Measurements from ENCODE around the gene UQCR10.

DNA sequence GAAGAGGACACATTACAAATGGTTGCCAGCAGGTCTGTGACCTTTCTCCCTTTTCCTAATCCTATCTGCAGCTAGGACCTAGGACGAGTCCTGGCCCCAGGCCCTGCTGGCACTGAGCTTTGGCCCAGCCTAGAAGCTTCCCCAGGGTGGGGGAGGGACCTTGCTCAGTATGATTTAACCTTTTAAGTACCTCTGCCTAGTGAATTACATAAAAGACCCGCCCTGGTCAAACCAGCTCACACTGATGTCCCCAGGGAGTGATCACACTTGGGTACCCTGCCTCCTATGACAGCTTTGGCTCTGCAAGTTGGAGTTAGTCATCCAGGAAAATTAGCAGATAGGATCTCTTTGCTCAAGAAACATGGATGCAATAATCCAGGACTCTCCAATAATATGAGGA lies 49.0 kb downstream of the UQCR10 start:
- TF ChIP-seq, protein P1, sequence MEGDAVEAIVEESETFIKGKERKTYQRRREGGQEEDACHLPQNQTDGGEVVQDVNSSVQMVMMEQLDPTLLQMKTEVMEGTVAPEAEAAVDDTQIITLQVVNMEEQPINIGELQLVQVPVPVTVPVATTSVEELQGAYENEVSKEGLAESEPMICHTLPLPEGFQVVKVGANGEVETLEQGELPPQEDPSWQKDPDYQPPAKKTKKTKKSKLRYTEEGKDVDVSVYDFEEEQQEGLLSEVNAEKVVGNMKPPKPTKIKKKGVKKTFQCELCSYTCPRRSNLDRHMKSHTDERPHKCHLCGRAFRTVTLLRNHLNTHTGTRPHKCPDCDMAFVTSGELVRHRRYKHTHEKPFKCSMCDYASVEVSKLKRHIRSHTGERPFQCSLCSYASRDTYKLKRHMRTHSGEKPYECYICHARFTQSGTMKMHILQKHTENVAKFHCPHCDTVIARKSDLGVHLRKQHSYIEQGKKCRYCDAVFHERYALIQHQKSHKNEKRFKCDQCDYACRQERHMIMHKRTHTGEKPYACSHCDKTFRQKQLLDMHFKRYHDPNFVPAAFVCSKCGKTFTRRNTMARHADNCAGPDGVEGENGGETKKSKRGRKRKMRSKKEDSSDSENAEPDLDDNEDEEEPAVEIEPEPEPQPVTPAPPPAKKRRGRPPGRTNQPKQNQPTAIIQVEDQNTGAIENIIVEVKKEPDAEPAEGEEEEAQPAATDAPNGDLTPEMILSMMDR (IDR thresholded peaks at IDR 0.05), result no peak
- no peak for TF ChIP-seq EP300 (IDR thresholded peaks at IDR 0.05)
- no peak for TF ChIP-seq POLR2A (IDR thresholded peaks at IDR 0.05)

Data from suprapubic skin (tissue), 3 donors.